Dendritic cell treated with granulocyte-macrophage colony-stimulating factor and Interleukin-4, amounts not matched to agents 40 ng/mL and 50 ng/mL, for 4 days (primary cell): ENCODE data around the gene PIF1.

Source experiments
- H3K27ac Mint-ChIP-seq: one replicate; pipeline ENCODE4 v1.8.0; 2022; ENCODE audit warnings: mild to moderate bottlenecking, mixed read lengths
- H3K27me3 Mint-ChIP-seq: one replicate; pipeline ENCODE4 v1.8.0; 2022; ENCODE audit warnings: mild to moderate bottlenecking, mixed read lengths
- H3K36me3 Mint-ChIP-seq: one replicate; pipeline ENCODE4 v1.8.0; 2022; ENCODE audit warnings: low read depth, mixed read lengths
- H3K4me1 Mint-ChIP-seq: one replicate; pipeline ENCODE4 v1.8.0; 2022; ENCODE audit warnings: low read depth, mixed read lengths
- H3K4me3 Mint-ChIP-seq: one replicate; pipeline ENCODE4 v1.8.0; 2022; ENCODE audit warnings: mild to moderate bottlenecking, moderate library complexity, mixed read lengths
- H3K9me3 Mint-ChIP-seq: one replicate; pipeline ENCODE4 v1.8.0; 2022; ENCODE audit warnings: mixed read lengths
- intact Hi-C: fragments of 100-400 bp; cut with micrococcal nuclease; formaldehyde crosslinking; loops from one replicate; pipeline ENCODE4 v1.15.0; 2022

Gene PIF1

DNA sequence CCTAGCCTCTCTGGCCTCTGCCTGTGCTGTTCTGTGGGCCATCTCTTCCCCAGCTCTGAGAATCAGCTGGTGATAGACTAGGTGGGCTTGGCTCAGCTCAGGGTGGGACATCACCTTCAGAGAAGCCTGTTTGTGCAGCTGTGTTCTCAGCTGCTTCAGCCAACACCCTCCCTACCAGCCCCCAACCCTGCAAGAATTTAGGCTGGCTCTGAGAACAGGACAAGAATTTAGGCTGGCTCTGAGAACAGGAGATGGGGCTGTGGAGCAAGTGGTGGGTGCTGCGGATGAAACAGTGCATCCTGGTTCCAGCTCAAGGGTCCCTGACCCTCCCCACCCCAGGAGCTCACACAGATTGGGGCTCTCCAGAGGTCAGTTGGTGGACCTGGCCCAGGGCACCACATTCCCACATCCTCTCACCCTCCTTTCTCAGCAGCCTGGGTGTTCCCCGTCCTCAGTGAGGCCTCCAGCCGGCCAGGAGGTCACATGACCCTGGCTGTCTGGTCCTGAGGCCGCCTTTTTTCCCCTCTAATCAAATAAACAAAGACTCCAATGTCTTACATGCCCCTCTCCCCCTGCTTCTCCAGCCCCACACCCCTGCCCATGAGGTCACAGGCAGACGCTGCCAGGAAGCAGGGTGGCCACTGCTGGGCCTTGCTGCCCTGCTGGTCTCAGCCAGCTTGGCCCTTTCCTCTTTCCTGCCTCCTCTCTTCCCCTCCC lies 31.1 kb upstream of the PIF1 start:
- peaks cover 92% of the 10 kb centered on the region for H3K4me1 Mint-ChIP-seq
- H3K27ac Mint-ChIP-seq = peak overlapping the region; percentile 84
- no peaks in the 10 kb centered on the region for H3K27me3 Mint-ChIP-seq
- no peaks in the 10 kb centered on the region for H3K9me3 Mint-ChIP-seq
- peaks cover 100% of the 10 kb centered on the region for H3K36me3 Mint-ChIP-seq
- intact Hi-C loops = no loop called here
- peak overlapping the region; percentile 30 for H3K4me3 Mint-ChIP-seq

DNA sequence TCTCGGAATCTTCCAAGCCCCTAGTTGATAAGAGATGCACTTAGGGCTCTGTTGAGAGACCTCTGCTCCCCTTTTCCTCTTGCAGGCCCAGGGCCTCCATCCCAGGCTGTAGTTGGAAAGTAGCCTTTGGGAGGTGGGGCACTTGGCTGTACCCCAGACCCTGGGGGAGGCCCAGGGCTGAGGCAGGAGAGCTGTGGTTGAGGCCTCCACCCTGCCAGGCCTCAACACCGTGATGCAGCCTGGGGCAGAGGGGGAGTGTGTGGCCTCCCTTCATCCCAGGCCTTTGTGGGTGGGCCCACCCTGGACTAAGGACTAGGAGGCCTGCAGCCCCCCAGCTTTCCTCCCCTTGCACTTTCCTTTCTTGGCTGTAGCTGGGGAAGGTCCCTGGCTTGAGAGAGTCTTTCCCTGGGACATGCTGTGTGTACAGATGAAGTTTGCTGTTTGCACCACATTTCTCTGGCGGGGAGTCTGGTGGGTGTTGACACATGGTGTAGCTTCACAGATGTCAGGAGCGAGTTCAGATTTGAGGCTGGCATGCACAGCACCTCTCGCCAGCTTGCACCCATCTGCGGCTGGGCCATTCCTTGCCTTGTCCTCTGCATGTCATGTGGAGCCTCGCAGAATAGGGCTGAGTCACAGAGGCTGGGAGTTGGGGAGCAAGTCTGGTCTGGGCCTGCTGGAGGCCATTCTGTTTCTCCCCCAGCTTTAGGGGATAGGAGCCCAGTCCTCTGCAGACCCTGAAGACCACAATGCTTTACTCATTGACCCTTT lies 29.9 kb upstream of the PIF1 start:
- Mint-ChIP-seq H3K27ac (peak overlapping the region; percentile 84), H3K27me3 (no peaks in the 10 kb centered on the region), H3K9me3 (no peaks in the 10 kb centered on the region), H3K4me1 (peaks cover 92% of the 10 kb centered on the region), H3K4me3 (peak overlapping the region; percentile 37), H3K36me3 (peaks cover 100% of the 10 kb centered on the region)
- intact Hi-C loops = no loop called here

DNA sequence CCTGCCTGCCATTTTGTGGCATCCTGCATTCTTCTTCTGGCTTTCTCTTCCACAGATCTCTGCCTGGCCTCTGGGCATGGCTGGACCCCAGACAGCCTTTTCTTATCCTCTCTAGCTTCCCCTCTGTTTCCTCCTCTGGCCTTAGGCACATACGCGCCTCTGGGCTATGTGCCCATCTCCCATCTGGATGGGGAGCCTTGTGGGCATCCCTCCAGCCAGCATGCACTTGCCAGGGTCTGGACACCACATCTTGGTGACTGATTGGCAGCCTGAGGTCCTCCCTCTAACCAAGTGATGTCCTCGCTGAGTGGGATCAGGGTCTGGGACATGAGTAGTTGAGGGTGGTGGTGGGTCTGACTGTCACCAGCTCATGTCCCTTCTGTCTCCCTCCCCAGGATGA lies 29.1 kb upstream of the PIF1 start:
- Mint-ChIP-seq H3K27me3 (no peaks in the 10 kb centered on the region), H3K4me1 (peaks cover 90% of the 10 kb centered on the region), H3K4me3 (peak overlapping the region; percentile 37), H3K36me3 (peaks cover 100% of the 10 kb centered on the region), H3K27ac (peak overlapping the region; percentile 84), H3K9me3 (no peaks in the 10 kb centered on the region)
- intact Hi-C loops = no loop called here

DNA sequence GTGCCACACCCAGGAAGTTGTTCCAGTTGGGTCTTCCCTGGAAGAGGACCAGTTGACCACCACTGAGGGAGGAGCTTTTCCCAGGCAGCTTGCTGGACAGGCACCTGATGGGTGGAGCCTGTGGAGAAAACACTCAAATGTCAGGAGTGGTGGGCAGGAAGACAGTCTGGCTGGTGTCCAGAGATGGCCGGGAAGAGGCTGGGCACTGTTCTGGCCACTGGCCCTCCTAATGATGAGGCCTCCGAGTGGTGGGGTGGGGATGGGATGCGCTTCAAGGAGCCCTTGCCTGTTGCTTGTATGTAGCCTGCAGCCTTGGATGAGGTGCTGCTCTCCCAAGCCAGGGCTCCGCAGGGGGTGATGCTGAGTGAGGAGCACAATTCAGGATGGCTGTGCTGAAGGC lies 28.6 kb upstream of the PIF1 start:
- intact Hi-C loops = no loop called here
- Mint-ChIP-seq H3K27ac (peak overlapping the region; percentile 84), H3K9me3 (no peaks in the 10 kb centered on the region), H3K4me1 (peaks cover 87% of the 10 kb centered on the region), H3K4me3 (peak overlapping the region; percentile 47), H3K36me3 (peaks cover 100% of the 10 kb centered on the region), H3K27me3 (no peaks in the 10 kb centered on the region)

DNA sequence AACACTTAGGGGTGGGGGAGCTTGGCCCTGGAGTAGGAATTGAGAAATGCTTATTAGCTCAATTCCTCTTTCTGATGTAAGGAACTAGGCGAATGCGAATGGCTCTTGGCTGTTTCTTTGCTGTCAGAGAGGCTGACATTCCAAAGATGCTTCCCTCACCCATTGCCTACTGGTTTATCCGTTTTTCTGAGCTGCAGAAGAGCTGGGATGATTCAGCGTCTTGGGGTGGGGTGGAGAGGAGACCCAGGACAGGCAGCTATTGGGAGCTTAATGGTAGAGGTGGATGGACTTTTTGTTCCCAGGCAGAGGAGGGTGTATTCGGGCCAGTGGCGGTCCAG lies 26.0 kb upstream of the PIF1 start:
- intact Hi-C loops = loop anchor here (1.0 kb wide), 1 partner anchor 8 kb away; no protein-coding TSS in a partner anchor
- H3K4me3 Mint-ChIP-seq = peak overlapping the region; percentile 78
- peaks cover 100% of the 10 kb centered on the region for H3K36me3 Mint-ChIP-seq
- no peaks in the 10 kb centered on the region for H3K27me3 Mint-ChIP-seq
- H3K27ac Mint-ChIP-seq = peak overlapping the region; percentile 84
- peaks cover 84% of the 10 kb centered on the region for H3K4me1 Mint-ChIP-seq
- no peaks in the 10 kb centered on the region for H3K9me3 Mint-ChIP-seq

DNA sequence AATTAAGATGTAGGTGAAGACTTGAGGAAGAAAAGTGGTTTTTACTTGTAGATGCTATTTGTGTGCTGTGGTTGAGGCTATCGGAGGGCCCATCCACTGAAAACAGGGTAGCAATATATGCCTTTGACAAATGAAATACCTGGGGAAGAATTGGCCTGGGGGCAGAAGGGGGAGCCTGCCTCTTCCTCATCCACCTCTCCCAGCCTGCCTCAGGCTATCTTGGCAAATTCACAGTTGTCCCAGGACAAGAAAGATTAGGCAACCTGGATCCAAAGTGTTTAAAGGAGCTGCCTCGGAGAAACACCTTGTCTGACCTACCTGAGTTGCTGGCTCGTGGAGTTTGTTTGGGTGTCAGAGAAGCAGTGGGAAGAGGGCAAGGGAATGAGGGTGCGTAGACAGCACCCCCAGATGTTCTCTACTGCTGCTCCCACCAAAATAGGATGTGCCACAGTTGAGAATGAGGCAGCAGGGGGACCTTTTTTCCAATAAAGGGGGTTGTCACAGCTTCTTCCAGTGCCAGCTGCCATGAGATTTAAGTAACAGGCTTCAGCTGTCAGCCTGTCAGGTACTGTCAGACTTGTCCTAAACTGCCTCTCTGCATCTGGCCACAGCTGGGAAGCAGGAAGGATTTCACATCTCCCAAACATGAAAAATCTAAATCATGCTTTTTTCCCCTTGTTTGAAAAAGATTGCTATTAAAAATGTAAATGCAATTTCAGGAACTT lies 25.5 kb upstream of the PIF1 start:
- no peaks in the 10 kb centered on the region for H3K9me3 Mint-ChIP-seq
- H3K4me1 Mint-ChIP-seq = peaks cover 84% of the 10 kb centered on the region
- H3K4me3 Mint-ChIP-seq = peak overlapping the region; percentile 78
- intact Hi-C loops = loop anchor here (1.0 kb wide), 1 partner anchor 8 kb away; no protein-coding TSS in a partner anchor
- peaks cover 100% of the 10 kb centered on the region for H3K36me3 Mint-ChIP-seq
- H3K27ac Mint-ChIP-seq = peak overlapping the region; percentile 84
- no peaks in the 10 kb centered on the region for H3K27me3 Mint-ChIP-seq

DNA sequence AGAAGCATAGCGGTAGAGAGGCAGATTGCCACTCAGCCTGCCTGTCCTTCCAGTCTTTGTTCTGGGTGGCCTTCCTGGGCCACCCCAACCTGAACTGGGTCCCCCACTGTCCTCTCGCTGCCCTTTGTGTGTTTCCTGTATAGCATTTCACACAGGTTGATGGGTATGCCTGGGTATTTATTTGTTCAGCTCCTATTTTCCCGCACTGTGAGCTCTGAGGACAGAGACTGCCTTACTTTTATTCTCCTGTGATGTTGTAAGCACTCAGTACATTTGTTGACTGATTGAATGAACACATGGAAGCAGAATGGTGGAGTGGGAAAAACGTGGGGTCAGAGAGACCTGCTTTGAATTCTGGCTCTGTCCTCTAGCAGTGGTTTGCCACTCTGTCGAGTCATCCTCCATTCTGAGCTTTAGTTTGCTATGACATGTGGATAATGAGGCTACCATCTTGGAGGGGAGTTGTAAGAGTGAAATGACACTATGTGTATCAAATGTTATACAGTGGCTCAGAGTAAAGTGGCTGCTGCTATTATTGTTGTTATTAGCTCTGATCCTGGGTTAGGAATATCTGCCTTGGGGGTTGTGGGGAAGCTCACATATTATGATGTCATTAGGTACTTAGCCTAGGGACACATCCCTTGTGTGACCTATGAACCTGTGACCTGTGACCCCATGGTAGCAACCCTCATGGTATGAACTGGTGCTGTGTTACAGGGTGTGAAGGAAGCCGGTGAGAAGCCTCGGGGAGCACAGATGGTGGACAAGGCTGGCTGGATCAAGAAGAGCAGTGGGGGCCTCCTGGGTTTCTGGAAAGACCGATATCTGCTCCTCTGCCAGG lies 22.6 kb upstream of the PIF1 start:
- intact Hi-C loops = no loop called here
- H3K4me1 Mint-ChIP-seq = peaks cover 76% of the 10 kb centered on the region
- H3K36me3 Mint-ChIP-seq = peaks cover 100% of the 10 kb centered on the region
- H3K9me3 Mint-ChIP-seq = no peaks in the 10 kb centered on the region
- no peaks in the 10 kb centered on the region for H3K27me3 Mint-ChIP-seq
- peak overlapping the region; percentile 87 for H3K27ac Mint-ChIP-seq
- peak overlapping the region; percentile 59 for H3K4me3 Mint-ChIP-seq

DNA sequence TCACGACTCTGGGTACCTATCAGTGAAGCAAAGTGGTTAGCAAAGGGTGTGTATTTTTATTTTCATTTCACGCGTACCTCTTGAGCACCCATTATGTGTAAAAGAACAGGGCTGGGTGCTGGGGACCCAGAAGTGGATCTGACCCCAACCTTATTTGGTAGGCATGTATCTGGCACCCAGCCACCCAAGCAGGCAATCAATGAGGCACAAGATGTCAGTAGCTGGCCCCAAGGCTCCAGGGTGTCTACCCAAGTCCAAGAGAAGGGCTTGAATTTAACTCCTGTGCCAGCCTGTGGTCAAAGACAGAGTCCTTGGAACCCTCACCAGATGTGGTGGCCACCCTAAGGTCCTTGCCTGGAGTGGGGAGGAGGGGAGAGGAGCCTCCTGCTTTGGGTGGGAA lies 22.0 kb upstream of the PIF1 start:
- intact Hi-C loops = no loop called here
- H3K9me3 Mint-ChIP-seq = no peaks in the 10 kb centered on the region
- H3K36me3 Mint-ChIP-seq = peaks cover 100% of the 10 kb centered on the region
- H3K4me3 Mint-ChIP-seq = peak overlapping the region; percentile 59
- peaks cover 76% of the 10 kb centered on the region for H3K4me1 Mint-ChIP-seq
- H3K27ac Mint-ChIP-seq = peak overlapping the region; percentile 87
- H3K27me3 Mint-ChIP-seq = no peaks in the 10 kb centered on the region

DNA sequence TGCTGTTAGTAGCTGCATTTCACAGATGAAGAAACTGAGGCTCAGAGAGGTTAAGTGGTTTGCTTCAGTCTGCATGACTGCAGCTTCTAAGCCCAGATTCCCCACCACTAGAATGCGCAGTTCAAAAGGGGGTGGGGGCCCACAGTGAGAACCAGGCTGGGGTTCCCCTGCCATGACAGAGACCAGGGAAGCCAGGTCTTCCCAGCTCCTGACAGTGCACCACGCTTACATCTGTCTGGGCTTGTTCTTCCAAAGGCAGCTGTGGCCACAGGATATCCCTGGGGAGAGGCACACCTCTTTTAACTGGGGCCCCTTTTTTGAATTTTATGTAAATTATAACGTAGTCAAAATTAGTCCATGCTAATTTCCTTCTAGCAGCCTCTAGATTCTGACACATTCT lies 21.6 kb upstream of the PIF1 start:
- Mint-ChIP-seq H3K4me3 (peak overlapping the region; percentile 90), H3K36me3 (peaks cover 100% of the 10 kb centered on the region), H3K9me3 (no peaks in the 10 kb centered on the region), H3K27me3 (no peaks in the 10 kb centered on the region), H3K4me1 (peaks cover 72% of the 10 kb centered on the region), H3K27ac (peak overlapping the region; percentile 87)
- intact Hi-C loops = no loop called here

DNA sequence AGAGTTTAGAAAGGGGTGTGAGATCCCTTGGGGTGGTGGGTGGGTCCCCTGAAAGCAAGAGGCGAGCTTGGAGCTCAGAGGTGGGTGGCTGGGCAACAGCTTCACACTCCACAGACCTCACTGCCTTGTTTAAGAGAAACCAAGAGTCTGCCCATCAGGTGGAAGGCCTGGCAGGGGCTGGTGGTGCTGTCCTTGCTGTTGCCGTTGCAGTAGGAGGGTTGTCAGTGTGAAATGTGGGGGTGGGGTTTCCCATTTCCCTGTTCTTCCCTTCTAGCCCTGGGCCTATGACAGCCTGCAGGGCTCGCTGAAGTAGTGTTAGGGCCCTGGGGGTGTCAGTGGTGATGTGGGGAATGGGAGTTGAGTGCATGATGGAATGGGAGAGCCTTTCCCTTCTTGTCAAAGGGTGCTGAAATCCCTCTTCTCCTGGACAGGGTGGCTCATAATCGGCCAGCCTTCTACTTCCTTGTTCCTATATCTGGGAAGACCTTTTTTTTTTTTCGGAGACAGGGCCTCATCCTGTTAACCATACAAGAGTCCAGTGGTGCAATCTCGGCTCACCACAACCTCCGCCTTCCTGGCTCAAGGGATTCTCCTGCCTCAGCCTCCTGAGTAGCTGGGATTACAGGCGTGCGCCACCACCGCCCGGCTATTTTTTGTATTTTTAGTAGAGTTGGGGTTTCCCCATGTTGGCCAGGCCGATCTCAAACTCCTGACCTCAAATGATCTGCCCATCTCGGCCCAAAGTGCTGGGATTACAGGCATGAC lies 20.6 kb upstream of the PIF1 start:
- Mint-ChIP-seq H3K27me3 (no peaks in the 10 kb centered on the region), H3K27ac (peak overlapping the region; percentile 87), H3K9me3 (no peaks in the 10 kb centered on the region), H3K36me3 (peaks cover 93% of the 10 kb centered on the region), H3K4me1 (peaks cover 64% of the 10 kb centered on the region), H3K4me3 (peak overlapping the region; percentile 90)
- intact Hi-C loops = no loop called here

DNA sequence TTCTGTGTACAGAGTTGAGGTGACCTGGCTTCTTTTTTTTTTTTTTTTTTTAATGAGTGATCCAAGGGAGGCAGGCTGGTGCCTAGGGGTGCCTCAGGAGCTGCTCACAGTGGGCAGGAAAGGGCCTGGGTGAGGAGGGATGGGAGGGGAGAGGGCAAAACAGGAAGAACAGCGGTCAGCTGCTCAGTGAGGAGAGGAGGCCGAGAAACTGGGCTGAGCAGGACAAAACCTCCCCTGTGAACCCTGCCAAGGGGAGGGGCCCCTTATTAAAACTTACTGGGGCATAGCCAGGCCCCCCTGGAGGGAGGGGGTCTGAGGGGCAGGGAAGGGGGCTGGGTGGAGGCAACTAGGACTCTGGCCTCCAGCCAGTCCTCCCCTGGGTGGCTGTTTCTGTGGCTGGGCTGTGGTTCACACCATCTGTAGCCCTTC lies 19.8 kb upstream of the PIF1 start:
- intact Hi-C loops = no loop called here
- Mint-ChIP-seq H3K36me3 (peaks cover 85% of the 10 kb centered on the region), H3K4me1 (peaks cover 64% of the 10 kb centered on the region)

DNA sequence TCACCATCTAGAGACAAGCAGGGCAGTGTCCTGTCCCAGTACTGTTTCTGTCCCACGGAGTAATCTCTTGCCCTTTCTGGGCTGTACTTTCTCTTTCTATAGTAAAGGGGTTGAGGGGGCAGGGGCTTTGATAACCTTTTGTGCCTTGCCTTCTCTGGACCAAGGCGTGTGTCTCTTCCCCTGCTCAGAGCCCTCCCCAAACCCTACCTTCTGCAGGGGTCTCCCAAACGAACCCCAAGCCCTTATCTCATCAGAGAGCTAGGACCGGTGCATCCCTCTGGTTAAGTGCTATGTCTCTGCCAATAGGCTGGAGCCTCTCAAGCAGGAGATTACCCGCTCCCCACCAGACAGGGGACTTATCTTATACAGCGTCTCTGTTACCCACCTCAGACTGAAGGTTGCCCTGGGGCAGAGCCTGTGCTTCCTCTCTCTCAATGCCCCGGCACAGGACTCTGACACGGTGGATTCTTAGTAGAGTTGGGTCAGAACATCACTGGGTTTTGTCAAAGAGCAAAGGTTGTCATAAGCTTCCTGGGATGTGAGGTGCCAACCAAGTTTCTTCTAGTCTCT lies 19.2 kb upstream of the PIF1 start:
- Mint-ChIP-seq H3K4me3 (peak overlapping the region; percentile 90), H3K4me1 (peaks cover 67% of the 10 kb centered on the region), H3K9me3 (no peaks in the 10 kb centered on the region), H3K27ac (peak overlapping the region; percentile 87), H3K27me3 (no peaks in the 10 kb centered on the region), H3K36me3 (peaks cover 80% of the 10 kb centered on the region)
- intact Hi-C loops = loop anchor here (5.0 kb wide), 1 partner anchor 148 kb away; no protein-coding TSS in a partner anchor

More for the DNA sequence above, 19.8 kb upstream of the PIF1 start:
- no peaks in the 10 kb centered on the region for H3K27me3 Mint-ChIP-seq
- peak overlapping the region; percentile 87 for H3K27ac Mint-ChIP-seq
- H3K4me3 Mint-ChIP-seq = peak overlapping the region; percentile 90
- H3K9me3 Mint-ChIP-seq = no peaks in the 10 kb centered on the region
